Activated naive CD4-positive, alpha-beta T cell treated with anti-CD3 and anti-CD28 coated beads, Interleukin-2, amount 10 ng/mL, durations not matched to agents 7 days and 5 days (primary cell): ENCODE results near the gene TRAF3IP3.
"Not testable (repeated sequence)": the region's sequence is repeated elsewhere in the genome, so short reads cannot be mapped to it uniquely, and the experiment has no call there.

Source experiments
- CTCF ChIA-PET: fragments of 350-600 bp; sonication (Branson Sonifier 250); formaldehyde crosslinking; loops from one replicate; lab custom pipeline; 2021; ENCODE audit warnings: antibody characterized with exemption; lab: Charles Lee
- DNase-seq: peaks from one replicate; pipeline ENCODE4 v3.0.0-alpha.2; 2020
- H3K27ac Mint-ChIP-seq: one replicate; pipeline ENCODE4 v1.8.0; 2021; ENCODE audit warnings: mild to moderate bottlenecking, moderate library complexity, mixed read lengths
- H3K27me3 Mint-ChIP-seq: one replicate; pipeline ENCODE4 v1.8.0; 2021; ENCODE audit warnings: mild to moderate bottlenecking, mixed read lengths
- H3K36me3 Mint-ChIP-seq: one replicate; pipeline ENCODE4 v1.8.0; 2021; ENCODE audit warnings: mixed read lengths
- H3K4me1 Mint-ChIP-seq: one replicate; pipeline ENCODE4 v1.8.0; 2021; ENCODE audit warnings: mixed read lengths
- H3K4me3 Mint-ChIP-seq: one replicate; pipeline ENCODE4 v1.8.0; 2021; ENCODE audit warnings: mild to moderate bottlenecking, moderate library complexity, mixed read lengths
- H3K9me3 Mint-ChIP-seq: one replicate; pipeline ENCODE4 v1.8.0; 2021; ENCODE audit warnings: mixed read lengths

Gene TRAF3IP3

DNA sequence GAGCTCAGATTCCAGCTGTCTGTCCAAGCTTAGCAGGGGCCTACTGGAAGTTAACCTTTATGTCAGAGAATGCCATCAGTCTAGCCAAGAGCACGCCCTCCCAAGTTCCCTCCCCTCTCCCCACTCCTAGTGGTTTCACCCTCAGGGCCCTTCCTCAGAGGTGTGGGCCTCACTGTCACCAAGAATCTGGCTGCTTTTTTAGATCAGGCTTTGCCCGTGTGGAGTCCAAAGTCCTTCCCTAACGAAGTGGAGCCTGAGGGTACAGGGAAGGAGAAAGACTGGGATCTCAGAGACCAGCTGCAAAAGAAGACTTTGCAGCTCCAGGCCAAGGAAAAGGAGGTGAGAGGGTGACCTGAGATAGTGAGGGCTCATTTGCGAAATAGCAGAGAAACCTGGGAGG is 24.4 kb downstream of the TRAF3IP3 start:
- H3K36me3 Mint-ChIP-seq = peaks cover 61% of the 10 kb centered on the region
- H3K4me3 Mint-ChIP-seq = no peak overlapping the region
- peak overlapping the region; percentile 69 for H3K27ac Mint-ChIP-seq

DNA sequence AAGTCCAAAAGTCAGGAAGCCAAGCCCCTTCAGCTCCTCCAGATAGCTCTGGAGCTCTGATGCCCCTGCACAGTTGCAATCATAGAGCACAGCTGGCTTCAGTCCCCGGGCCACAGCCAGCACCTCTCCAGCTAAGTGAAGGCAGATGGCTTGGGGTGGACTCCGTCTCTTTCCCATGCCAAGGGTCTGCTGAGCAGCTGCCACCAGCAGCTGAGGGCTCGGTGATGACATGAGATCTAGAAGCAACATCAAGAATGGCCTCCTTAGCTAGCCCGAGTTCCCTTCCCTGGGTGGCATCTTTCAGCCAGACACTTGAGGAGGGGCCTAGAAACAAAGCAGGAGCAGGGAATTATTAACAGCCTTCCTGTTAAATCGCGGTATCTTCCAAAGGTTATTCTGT is 27.5 kb downstream of the TRAF3IP3 start:
- CTCF ChIA-PET = interaction anchor here (1.3 to 2.9 kb wide), 3 partner anchors 9 to 40 kb away, joined by 3 to 8 read pairs (median 5); no protein-coding TSS in a partner anchor
- peaks cover 45% of the 10 kb centered on the region for H3K4me1 Mint-ChIP-seq
- peak overlapping the region; percentile 95 for H3K27ac Mint-ChIP-seq
- H3K4me3 Mint-ChIP-seq = peak overlapping the region; percentile 92
- no peak for DNase-seq
- no peaks in the 10 kb centered on the region for H3K9me3 Mint-ChIP-seq
- peaks cover 10% of the 10 kb centered on the region for H3K27me3 Mint-ChIP-seq
- peaks cover 37% of the 10 kb centered on the region for H3K36me3 Mint-ChIP-seq

More for the DNA sequence above, 24.4 kb downstream of the TRAF3IP3 start:
- Mint-ChIP-seq H3K27me3 (peaks cover 4% of the 10 kb centered on the region), H3K9me3 (no peaks in the 10 kb centered on the region), H3K4me1 (peaks cover 60% of the 10 kb centered on the region)
- CTCF ChIA-PET = interaction anchor here (2.1 kb wide), 1 partner anchor 11 kb away, joined by 9 read pairs; no protein-coding TSS in a partner anchor
- DNase-seq = no peak

DNA sequence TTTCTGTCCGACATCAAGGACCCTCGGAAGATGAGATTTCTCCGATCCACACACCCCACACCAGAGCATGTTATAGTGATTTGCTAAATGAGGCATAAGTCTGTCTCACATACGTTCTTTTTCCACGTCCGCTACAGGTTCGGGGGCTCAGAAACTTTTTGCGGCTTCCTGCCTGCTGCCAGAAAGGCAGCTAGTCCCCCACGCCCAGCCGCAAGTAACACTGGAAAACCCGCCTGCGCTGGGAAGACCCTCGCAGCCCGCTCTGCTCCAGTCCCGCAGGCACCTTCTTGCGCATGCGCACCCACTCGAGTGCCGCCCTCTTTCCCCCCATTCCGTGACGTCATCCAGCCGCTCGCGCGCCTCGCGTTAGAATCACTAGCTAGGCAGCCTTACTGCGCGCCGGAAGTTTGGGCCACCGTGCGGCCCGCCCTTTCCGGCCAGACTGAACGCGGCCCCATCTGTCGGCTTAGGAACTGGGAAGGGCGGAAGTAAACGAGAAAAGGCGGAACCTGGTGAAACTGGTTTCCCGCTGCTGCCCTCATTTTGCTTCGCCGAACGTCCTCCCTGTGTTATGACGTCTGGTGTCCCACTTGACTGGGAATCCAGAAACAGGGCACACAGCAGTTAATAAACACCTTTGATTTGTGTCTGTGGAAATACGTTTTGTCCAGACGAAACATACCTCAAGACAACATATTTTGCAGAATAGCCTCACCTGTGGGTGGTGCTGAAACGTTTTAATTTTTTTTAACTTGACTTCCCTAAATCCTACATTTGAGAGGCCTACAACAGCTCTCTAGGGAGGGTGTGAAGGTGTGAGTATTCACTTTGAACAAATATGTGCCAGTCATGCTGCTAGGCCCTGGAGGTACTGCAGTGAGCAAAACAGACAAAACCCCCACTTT is 28.7 kb downstream of the TRAF3IP3 start, which contains the start of gene C1orf74:
Gene C1orf74 (minus strand): TSS at position 295 of the 905 bp plus-strand sequence. CDS start 925 bp downstream, outside the sequence.
- peaks cover 44% of the 10 kb centered on the region for H3K4me1 Mint-ChIP-seq
- no peaks in the 10 kb centered on the region for H3K9me3 Mint-ChIP-seq
- H3K4me3 Mint-ChIP-seq = peak within 1 kb of the TSS; percentile 92
- peak; percentile 99 for DNase-seq
- H3K36me3 Mint-ChIP-seq = peaks cover 26% of the 10 kb centered on the region
- H3K27ac Mint-ChIP-seq = peak within 1 kb of the TSS; percentile 95
- CTCF ChIA-PET = interaction anchor here (1.3 to 2.9 kb wide), 3 partner anchors 10 to 39 kb away, joined by 3 to 8 read pairs (median 5); no protein-coding TSS in a partner anchor
- peaks cover 12% of the 10 kb centered on the region for H3K27me3 Mint-ChIP-seq

DNA sequence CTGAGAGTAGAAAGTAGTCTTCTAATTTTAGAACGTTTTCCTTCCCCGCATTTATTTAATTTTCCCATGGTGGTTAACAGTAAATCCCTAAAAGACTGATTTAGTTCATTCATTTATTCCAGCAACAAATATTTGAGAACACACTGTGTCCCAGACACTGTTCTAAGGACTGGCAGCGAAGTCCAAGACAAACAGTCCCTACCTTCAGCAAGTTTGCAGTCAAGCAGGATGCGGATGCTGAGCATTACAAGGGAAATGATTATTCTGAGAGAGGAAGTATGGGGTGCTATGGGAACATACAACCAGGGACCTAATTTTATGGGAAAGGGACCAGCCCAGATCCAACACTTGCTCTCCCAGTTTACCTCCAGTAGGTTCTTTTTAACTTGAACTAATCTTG is 29.7 kb downstream of the TRAF3IP3 start:
- DNase-seq = no peak
- Mint-ChIP-seq H3K4me1 (peaks cover 44% of the 10 kb centered on the region), H3K27ac (peak overlapping the region; percentile 95), H3K27me3 (peaks cover 21% of the 10 kb centered on the region), H3K36me3 (peaks cover 16% of the 10 kb centered on the region), H3K9me3 (no peaks in the 10 kb centered on the region), H3K4me3 (no peak overlapping the region)
- CTCF ChIA-PET = interaction anchor here (1.0 to 2.9 kb wide), 2 partner anchors 21 to 37 kb away, joined by 3 to 8 read pairs; no protein-coding TSS in a partner anchor

DNA sequence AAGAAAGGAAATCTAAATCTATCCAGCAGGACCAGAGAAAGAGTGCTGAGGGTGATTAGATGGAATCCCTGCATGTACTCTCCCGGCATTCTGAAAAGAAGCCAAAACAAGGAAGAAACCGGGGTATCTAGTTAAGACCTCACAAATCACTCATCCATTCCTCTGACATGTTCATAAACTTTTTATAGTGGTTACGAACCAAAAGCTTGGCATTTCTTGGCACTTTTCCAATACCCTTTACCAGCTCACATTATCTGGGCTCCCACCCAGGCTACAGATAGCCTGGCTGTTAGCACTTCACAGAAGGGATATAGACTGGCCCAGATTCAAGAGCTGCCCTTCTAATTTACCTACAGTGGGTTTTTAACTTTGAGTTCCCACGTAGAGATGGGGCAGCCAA is 30.3 kb downstream of the TRAF3IP3 start:
- peaks cover 26% of the 10 kb centered on the region for H3K27me3 Mint-ChIP-seq
- H3K4me1 Mint-ChIP-seq = peaks cover 44% of the 10 kb centered on the region
- H3K36me3 Mint-ChIP-seq = peaks cover 16% of the 10 kb centered on the region
- CTCF ChIA-PET = interaction anchor here (1.0 to 2.2 kb wide), 2 partner anchors 21 to 37 kb away, joined by 3 to 13 read pairs; no protein-coding TSS in a partner anchor
- no peak for DNase-seq
- H3K4me3 Mint-ChIP-seq = no peak overlapping the region
- H3K9me3 Mint-ChIP-seq = no peaks in the 10 kb centered on the region
- peak overlapping the region; percentile 39 for H3K27ac Mint-ChIP-seq

DNA sequence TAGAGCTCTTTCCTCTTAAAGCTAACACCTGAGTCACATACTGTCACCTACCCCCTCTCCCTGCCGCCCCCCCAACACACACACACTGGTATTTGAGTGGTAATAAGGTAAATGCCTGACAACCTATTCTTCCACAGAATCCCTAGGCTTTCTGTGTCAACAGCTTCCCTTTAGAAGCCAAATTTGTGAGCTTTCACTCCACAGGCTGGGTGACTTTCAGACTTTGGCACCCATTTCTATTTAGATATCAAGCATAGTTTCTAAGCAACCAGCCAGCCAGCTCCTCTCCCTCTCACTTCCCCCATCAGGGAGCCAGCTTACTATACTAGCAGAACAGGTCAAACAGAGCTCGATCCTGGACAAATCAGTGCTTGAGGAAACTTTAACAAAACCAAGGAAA is 31.7 kb downstream of the TRAF3IP3 start:
- Mint-ChIP-seq H3K4me3 (no peak overlapping the region), H3K36me3 (peaks cover 10% of the 10 kb centered on the region), H3K9me3 (no peaks in the 10 kb centered on the region), H3K27ac (no peak overlapping the region), H3K27me3 (peaks cover 34% of the 10 kb centered on the region), H3K4me1 (peaks cover 47% of the 10 kb centered on the region)
- CTCF ChIA-PET = interaction anchor here (2.2 kb wide), 1 partner anchor 35 kb away, joined by 13 read pairs; no protein-coding TSS in a partner anchor
- no peak for DNase-seq

DNA sequence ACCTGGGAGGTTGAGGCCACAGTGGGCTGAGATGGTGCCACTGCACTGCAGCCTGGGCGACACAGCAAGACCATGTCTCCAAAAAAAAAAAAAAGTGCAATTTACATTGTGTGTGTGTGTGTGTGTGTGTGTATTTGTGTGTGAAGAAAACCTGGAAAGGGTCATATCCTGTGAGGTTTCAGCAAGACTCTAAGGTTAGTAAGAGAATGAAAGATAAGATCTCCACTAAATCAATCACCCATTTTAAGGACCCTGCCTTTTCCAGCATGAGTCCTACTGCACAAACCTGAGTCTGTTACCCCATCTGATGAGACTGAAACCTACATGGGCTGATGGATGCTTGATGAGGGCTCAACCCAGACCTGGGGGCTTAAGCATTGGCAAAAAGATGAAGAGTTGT is 33.4 kb downstream of the TRAF3IP3 start:
- H3K4me1 Mint-ChIP-seq = peaks cover 30% of the 10 kb centered on the region
- H3K4me3 Mint-ChIP-seq = no peak overlapping the region
- no peaks in the 10 kb centered on the region for H3K9me3 Mint-ChIP-seq
- CTCF ChIA-PET = interaction anchor here (1.1 kb wide), 1 partner anchor 20 kb away, joined by 3 read pairs; no protein-coding TSS in a partner anchor
- H3K36me3 Mint-ChIP-seq = peaks cover 5% of the 10 kb centered on the region
- peaks cover 34% of the 10 kb centered on the region for H3K27me3 Mint-ChIP-seq
- DNase-seq = no peak
- no peak overlapping the region for H3K27ac Mint-ChIP-seq

DNA sequence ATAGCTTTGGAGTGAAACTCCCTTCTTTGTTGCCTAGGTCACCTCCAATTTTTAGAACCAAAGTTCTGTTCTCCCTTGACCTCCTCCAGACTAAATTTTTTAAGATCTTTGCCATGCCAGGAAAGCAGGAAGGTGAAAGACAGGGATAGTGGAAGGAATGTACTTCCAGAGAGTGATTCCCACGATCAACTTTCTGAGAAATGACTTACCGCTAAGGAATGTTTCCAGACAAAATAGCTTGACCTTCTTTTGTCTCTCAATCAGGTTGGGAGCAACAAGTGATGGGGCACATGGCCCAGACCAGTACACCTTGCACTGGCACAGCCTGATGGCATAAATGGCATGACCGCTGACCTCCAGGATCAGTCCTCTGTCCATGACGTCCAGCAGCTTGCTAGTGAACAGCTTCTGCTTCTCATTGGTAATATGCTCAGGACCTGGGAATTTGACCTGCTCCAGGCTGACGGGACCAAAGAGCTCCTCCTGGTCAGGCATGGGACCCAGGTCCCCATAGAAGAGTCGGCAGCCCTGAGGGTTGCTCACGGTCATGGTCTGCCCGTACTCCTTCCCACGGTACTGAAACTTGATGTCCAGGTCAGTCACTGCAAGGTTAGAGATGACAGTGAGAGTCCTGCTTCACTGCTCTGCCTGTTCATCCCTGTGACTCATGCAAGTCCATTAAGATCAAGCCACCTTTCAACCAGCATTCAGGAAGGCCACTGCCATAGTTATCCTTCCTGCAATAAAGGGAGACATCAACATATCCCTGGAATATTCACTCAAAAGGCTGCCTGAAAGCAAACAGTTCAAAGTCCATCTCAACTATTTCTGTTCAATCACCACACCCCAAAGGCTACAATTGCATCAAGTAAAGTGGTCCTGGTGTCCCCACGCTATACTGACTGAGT is 34.7 kb downstream of the TRAF3IP3 start:
- Mint-ChIP-seq H3K4me3 (no peak overlapping the region), H3K9me3 (no peaks in the 10 kb centered on the region), H3K36me3 (peaks cover 1% of the 10 kb centered on the region), H3K27me3 (peaks cover 41% of the 10 kb centered on the region), H3K4me1 (peaks cover 17% of the 10 kb centered on the region), H3K27ac (no peak overlapping the region)
- no peak for DNase-seq
- CTCF ChIA-PET = interaction anchor here (0.8 kb wide), 2 partner anchors 33 kb away, joined by 4 read pairs; no protein-coding TSS in a partner anchor

DNA sequence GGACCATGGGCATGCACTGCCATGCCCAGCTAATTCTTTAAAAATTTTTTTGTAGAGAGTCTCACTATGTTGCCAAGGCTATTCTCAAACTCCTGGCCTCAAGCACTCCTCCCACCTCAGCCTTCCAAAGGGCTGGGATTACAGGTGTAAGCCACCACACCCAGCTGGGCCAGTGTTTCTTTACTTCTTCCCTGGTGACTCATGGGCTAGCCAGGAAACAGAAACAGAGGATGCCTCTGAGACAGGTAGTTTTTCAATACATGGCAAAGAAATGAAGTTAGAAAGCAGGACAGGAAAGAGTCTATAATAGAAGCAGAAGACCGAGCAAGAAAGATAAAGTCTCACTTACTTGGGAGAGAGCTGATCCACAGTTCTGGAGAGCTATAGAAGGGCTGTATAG is 36.1 kb downstream of the TRAF3IP3 start:
- Mint-ChIP-seq H3K4me1 (peaks cover 16% of the 10 kb centered on the region), H3K9me3 (no peaks in the 10 kb centered on the region), H3K27me3 (peaks cover 44% of the 10 kb centered on the region), H3K36me3 (no peaks in the 10 kb centered on the region), H3K4me3 (no peak overlapping the region), H3K27ac (no peak overlapping the region)
- DNase-seq = no peak
- CTCF ChIA-PET = interaction anchor here (0.5 to 1.5 kb wide), 3 partner anchors 32 to 134 kb away, joined by 3 to 4 read pairs (median 3); partner anchors contain the start of gene UTP25

DNA sequence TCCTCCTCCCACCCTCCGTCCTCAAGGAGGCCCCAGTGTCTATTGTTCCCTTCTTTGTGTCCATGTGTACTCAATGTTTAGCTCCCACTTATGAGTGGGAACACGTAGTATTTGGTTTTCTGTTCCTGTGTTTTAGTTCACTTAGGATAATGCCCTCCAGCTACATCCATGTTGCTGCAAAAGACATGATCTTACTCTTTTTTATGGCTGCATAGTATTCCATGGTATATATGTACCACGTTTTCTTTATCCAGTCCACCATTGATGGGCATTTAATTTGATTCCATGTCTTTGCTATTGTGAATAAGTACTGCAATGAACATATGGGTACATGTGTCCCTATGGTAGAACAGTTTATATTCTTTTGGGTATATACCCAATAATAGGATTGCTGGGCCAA is 37.9 kb downstream of the TRAF3IP3 start:
- H3K4me3 Mint-ChIP-seq, DNase-seq, H3K27ac Mint-ChIP-seq, H3K36me3 Mint-ChIP-seq, CTCF ChIA-PET, H3K9me3 Mint-ChIP-seq: not testable (repeated sequence)
- peaks cover 52% of the 10 kb centered on the region for H3K27me3 Mint-ChIP-seq
- H3K4me1 Mint-ChIP-seq = peaks cover 15% of the 10 kb centered on the region

DNA sequence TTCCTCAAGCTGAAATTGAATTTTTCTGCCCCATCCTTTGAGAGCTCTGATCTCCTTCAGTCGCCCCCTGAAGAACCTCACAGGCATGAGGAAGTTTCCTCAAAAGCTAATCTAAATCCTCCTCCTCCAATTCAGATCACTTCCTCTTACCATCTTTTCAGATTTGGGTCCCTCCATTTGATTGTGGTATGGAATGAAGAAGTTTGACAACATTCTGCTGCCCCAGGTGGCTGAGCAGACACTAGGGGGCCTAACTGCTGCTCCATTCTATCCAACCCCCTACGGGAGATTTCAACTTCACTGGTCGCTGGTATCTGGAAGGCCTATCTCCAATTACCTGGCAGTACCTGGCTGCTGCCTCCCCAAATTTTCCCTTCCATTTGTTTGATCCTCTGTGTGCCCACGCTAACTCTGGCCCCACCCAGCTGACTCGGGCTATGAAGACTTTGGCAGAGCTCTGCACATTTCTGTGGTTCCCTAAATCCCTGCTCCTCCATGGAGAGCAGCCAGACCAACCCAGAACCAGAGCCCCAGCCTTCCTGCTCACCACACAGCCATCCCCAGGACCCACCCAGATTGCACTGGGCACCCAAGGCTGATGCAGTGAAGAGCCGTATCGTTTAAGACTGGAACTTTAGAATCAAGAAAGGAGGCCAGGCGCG is 42.3 kb downstream of the TRAF3IP3 start:
- Mint-ChIP-seq H3K4me1 (no peaks in the 10 kb centered on the region), H3K4me3 (no peak overlapping the region), H3K27me3 (peaks cover 64% of the 10 kb centered on the region), H3K9me3 (no peaks in the 10 kb centered on the region), H3K27ac (no peak overlapping the region), H3K36me3 (no peaks in the 10 kb centered on the region)
- CTCF ChIA-PET = no interaction called here
- DNase-seq = no peak

DNA sequence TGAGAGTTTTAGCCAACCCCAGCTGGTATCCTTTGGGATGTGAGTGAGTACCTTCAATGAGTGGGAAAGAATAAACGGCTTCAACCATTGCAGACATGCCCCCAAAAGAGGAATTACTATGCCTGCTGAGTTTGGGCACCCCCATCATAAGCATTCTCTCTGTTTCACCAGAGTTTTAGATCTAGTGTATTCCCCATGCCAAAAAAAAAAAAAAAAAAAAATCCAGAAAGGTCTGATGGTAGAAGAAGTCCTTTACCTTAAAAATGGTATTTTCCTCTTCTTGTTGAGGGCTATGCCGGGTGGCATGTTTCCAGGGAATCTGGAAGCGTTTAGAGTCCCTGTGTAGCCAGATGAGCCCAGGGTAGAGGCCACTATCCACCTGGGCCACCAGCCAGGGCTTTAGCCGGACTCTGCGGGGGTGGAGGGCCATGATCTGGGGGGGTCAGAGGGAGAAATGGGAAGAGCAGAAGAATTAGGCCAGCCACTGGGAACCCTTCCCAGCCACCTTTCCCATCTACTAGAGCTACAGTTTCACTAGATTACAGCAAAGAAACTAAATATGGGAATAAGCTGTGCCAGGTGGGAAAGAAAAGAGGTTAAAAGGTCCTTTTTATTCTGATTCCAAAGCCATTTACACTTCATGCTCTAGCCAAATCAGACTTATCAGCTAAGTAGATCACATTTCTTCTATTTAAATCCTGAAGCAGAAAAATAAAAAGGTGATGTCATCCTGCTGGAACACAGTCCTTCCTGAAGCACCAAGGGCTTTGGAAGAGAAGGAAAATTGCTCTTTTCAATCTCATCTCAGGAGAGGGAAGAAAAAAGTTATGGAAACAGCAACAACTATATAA is 45.4 kb downstream of the TRAF3IP3 start:
- Mint-ChIP-seq H3K9me3 (no peaks in the 10 kb centered on the region), H3K27ac (no peak overlapping the region), H3K36me3 (no peaks in the 10 kb centered on the region), H3K4me1 (peaks cover 11% of the 10 kb centered on the region), H3K4me3 (no peak overlapping the region), H3K27me3 (peaks cover 73% of the 10 kb centered on the region)
- CTCF ChIA-PET = interaction anchor here (1.8 to 2.4 kb wide), 2 partner anchors 23 to 53 kb away, joined by 3 to 9 read pairs; no protein-coding TSS in a partner anchor
- no peak for DNase-seq
